Mucosa of gallbladder (tissue), 1 donor: Measurements from ENCODE around the gene MEOX1. TPM values are rescaled to one million over a fixed set of nuclear protein-coding genes. Genes with fewer than 3 reads are reported as not detected.
"Not testable (repeated sequence)": the region's sequence is repeated elsewhere in the genome, so short reads cannot be mapped to it uniquely, and the experiment has no call there.

Source experiments
- DNase-seq: peaks from one replicate; pipeline ENCODE4 v3.0.0-alpha.2; 2020; ENCODE audit warnings: low spot score
- total RNA-seq: library from RNA; stranded (reverse); gene quantifications from one replicate; pipeline ENCODE4 v1.2.1, GENCODE V29; 2021
- donor health status: DM: no; HTN: no; CAD: no.

MEOX1 gene
- total RNA-seq, 1 donor from 2014 or later, result 5.0 TPM

- no peak for DNase-seq
Observed at GRCh38 chr17:43616852-43617251, 44.9 kb downstream of the MEOX1 start.

DNA sequence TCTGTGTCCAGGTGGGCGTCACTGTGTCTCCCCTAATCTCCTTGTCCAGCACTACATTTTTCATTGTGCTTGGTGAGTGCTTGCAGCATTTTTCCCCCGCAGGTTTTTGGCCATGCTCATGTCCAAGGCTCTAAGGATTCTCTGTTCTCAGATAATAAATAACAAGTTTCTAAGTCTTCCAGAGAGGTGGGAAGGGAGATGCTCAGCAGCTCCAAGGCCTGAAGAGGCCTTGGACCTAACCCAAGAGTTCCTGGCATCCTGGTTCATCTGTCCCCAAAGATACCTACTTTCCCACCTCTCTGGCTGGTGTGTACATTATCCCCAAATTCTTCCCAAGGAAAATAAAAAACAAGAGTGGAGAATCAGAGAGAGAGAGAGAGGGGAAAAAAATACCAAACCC is 45.3 kb downstream of the MEOX1 start:
- DNase-seq, result no peak

- no peak for DNase-seq
Observed at GRCh38 chr17:43616029-43616351, 45.7 kb downstream of the MEOX1 start.

DNA sequence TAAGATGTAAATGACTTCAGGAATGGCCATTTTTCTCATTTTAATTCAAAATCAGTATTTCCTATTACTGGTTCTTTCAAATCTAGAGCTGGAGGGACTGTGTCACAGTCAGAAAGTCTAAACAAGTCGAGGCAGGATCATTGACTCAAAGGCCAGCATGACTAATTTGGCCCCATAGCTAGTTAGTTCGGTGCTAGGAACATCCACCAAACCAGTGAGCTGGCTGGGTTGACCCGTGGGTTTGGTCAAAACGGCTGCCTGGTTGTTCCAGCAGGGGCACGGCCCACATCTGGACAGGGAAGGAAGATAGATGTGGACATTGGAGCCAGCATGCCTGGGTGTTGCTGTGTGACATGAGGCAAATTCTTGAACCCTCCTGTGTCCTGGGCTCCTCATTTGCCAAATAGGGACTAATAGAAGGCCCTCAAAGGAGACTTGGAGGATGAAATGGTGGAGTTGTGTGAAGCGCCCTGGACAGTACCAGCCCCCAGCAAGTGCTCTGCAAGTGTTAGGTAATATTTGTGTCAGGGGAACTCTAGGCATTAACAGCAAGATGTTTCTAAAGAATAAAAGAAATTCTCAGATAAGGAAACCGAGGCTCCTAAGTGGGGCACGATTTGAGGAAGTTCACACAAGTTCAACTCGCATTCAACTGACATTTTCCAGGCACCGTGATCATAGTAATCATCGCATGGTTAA is 46.2 kb downstream of the MEOX1 start:
- DNase-seq, result no peak

DNA sequence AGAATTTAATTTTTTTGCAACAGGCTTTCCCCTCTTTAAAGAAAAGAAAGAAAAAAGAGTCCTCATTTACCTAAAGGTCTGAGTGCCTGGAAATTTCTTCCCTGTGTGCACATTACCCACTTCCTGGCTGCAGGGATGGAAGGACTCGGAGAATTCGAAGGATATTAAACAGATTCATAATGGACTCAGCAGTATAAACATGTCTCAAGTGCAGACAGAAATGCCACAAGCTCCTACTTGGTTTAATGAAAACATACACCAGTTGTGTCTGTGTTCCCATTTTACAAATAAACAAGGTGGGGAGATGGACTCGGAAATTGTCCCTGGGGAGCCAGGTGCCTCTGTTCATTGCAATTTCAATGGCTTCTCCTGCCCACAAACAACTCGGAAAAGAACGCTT is 47.2 kb downstream of the MEOX1 start:
- DNase-seq, result no peak

DNA sequence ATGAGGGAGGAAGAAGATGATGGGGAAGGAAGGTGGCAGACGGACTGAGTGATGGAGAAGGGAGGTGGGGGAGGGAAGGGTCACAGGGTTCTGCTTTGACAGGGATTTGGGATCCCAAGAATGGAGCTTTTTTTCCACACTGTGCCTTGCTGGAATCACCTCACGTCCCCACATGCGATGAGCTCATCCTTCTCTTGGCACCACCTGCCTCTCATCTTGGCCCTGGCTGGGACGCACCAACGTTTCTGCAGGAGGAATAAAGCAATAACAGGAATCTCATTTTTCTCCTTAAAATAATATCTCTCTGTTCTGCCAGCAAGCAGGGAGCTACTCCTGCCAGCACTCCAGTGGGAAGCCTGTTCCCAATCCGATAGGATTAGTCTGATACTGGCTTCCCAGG is 47.8 kb downstream of the MEOX1 start:
- no peak for DNase-seq

DNA sequence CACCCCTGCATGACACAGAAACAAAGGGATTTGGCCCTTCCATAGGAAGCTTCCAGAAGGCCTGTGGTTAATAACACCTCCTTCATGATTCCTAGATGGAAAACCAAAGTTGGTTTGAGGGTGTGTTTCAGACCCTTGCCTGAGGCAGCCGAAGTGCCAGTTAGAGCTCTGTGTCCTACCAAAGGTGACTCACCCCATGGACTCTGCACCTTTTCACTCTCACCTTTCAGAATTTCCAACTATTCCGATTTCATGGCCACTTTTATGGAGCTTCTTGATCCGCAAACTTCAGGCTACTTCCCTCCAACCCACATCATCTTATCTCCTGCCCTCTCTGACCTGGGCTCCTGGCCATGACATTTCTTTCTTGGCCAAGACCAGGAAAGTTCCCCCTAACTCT is 49.2 kb downstream of the MEOX1 start:
- DNase-seq, result no peak

- DNase-seq, result no peak
Observed at GRCh38 chr17:43611230-43611969, 50.3 kb downstream of the MEOX1 start.

DNA sequence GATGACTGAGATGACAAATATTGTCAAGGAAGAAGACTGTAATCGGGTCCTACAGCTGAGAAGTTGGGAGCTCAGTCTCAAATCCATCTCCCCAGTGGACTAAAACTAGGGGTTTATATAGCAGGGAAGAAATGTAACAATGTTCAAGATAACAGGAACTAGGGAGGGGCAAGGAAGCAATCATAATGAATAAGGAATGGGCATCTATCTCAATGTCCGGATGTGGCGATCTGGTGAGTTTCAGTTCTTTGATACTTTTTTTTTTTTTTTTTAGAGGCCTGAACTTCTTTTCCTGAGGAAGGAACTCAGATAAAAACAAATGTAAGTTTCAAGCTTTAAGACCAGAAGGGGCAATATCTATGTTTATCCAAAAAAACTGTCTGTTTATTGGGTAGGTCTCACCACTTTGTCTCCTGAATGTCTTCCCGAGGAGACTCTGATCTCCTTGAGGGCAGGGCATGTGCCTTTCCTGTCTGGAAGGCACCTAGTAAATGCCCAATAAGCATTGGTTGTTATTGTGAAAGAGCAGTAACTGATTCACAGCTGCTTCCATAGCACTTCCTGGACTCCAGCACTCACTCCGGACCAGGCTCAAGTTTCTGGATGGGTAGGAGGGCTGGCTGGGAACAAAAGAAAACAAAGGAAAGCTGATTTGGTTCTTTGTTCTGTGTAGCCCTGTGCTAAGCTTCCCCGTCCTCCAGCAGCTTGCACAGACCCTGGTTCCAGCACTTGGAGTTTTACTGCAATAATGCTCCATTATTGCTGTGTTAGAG is 51.9 kb downstream of the MEOX1 start:
- no peak for DNase-seq

DNA sequence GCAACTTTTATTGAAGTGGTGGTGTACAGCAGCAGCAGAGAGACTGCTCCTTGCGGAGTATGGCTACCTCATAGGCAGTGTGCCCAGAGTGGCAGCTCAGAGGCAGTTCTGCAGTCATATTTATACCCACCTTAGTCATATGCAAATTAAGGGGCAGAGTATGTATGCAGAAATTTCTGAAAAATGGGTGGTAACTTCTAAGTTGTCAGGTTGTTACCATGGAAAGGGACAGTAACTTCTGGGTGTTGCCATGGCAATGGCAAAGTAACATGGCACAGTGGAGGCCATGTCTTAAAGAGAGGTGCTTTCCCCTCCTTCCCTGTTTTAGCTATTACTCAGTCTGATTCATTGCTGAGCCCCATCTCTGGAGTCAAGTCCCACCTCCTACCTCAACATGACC is 53.4 kb downstream of the MEOX1 start:
- no peak for DNase-seq

DNA sequence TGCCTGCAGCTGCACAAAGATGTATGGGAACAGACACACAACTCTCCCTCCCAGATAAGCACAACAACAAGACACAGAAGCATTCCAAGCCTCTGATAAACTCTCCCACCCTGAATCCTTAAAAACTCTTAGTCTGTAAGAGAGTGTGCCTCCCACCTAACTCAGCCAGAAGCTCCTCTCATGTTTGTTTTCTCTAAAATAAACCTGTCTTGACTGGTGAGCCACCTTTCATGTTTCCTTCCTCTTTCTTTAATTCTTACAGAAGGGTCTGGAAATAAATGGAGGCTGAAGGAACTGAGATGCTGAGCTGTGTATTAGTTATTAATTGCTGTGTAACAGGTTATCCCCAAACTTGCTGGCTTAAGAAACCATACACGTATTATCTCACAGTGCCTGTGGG is 57.2 kb downstream of the MEOX1 start:
- DNase-seq, result no peak

DNA sequence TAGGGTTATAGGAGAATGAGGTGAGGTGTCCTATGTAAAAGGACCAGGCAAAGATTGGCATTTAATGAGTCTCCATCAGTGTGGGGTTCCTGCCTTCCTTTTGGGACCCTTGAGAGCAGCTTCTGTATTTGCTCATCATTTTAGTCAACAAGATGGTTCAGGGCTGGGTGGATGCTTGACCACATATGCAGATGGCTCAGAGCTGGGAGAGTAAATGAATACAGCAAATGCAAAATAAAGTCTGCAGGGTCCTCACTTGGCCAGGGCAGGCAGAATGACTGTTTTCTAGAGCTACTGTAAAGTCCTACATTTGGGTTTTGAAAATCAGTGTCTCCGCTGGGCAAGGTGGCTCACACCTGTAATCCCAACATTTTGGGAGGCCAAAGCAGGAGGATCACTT is 58.4 kb downstream of the MEOX1 start:
- DNase-seq, result no peak

DNA sequence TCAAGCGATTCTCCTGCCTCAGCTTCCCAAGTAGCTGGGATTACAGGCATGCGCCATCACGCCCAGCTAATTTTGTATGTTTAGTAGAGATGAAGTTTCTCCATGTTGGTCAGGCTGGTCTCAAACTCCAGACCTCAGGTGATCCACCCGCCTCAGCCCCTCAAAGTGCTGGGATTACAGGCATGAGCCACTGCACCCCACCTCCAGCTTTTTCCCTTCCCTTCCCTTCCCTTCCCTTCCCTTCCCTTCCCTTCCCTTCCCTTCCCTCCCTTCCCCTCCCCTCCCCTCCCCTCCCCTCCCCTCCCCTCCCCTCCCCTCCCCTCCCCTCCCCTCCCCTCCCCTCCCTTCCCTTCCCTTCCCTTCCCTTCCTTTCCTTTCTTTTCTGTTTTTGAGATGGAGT is 59.2 kb downstream of the MEOX1 start:
- DNase-seq, result not testable (repeated sequence)

DNA sequence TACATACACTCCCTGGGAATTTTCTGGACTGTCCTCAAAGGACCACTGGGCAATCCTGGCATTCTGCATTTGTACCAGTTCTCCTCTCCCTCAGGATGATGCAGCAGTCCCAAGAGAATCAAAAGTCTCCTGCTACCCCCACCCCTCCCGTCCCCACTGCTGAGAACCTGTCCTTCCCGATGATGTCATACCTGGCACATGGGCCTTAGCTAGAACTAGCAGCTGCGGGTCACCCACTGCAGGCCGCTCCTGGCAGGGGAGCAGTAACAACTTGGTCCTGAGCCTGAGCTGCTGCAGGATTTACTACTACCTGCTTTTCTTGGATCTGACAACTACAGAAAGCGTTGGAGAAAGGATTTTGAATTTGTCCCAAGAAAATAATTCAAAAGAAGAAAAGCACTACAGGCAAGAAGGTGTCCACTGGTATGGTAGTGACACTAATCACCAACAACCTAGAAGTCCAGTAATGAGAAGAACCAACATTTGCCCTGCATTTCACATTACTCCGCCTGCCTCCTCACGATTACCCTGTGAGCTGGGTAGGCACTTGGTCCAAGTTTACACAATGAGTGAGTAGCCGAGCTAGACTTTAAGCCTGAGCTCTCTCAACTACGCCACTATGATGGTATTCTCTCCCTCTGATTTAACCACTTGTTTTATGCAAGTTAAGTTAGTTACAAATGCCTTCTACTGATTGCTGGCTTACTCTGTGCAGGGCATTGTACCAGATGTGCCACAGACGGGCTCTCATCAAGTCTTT is 60.3 kb downstream of the MEOX1 start:
- peak; percentile 59 for DNase-seq

DNA sequence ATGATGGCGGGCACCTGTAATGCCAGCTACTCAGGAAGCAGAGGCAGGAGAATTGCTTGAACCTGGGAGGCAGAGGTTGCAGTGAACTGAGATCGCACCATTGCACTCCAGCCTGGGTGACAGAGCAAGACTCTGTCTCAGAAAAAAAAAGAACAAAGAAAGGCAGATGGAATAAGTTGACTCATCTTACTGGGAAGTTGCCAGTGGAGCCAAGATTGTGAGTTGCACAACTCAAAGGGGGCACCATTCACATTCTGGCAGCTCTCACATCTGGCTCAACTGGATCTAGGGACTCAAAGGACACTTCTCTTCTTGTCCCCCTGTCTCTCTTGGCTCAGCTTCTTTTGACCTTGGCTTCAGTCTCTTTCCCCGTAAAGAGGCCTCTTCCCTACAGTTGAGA is 61.9 kb downstream of the MEOX1 start:
- DNase-seq, result peak; percentile 28

GRCh38 chr17:43599046-43599395 is 62.7 kb downstream of the MEOX1 start:
- no peak for DNase-seq

DNA sequence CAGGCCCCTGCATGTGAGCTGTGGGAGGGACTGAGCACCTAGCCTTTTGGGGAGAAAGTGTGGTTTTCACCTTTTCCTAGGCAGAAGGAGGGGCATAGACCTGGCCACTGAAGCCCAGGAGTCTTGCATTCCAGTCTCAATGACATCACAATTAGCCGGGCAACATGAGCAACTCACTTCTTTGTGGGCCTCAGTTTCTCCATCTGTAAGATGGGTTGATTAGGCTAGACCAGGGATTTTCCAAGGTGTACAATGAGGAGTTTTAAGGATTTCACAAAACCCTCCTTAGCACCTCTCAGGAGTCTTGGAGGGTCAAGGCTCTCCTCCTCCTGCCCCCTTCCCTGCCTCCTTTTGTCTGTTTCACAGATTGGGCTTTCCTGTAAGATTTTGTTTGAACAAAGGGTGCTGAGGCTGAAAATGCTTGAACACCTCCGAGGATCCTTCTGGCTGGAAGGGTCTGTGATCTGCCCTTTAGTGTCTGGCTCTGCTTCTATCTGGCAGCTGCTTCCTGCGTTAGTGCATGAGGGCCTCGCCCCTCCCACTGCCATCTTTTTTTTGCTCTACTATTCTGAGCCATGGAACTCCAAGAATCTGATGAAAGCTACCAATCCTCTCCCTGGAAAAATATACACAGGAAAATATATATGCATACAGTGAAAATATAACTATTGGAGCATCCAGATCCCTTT is 63.2 kb downstream of the MEOX1 start:
- DNase-seq, result no peak

DNA sequence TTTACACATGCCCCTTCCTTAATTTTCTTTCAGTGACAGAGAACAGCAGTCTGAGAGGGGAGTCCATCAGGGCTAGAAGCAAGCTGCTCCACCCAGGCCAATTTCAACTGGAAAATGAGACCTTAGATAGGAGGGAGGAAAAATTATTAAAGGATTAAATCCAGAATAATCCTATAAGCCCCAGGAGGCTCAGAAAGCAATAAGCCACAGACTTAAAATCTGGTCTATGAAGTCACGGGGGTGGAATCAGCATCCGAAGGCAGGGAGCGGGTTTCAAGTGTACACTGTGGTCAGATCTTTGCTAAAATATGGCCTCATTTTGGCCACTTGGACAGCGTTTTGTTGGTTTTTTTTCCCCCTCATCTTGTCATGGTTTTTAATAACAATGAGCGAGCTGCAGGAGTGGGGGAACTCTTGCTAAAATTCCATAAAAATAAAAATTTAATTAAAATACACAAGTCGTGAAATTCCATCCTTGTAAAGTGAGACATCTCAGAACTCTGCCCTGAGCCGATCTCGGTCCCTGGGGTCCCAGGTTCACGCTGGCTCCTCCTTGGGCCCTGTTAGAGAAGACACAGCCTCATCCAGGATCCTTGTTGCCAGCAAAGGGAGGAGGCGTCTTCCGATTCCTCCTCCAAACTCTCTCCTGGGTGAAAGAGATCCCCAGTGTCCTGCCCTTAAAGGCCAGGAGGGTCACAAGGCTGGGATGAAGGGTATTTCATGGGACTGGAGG is 63.9 kb downstream of the MEOX1 start:
- no peak for DNase-seq

- DNase-seq, result no peak
Observed at GRCh38 chr17:43595466-43595865, 66.3 kb downstream of the MEOX1 start.

GRCh38 chr17:43591779-43592562 is 69.8 kb downstream of the MEOX1 start:
- DNase-seq, result peak; percentile 64
